AG09309 (cell line): ENCODE results near the gene TNS1.

ENCODE experiments used
- DNase-seq: peaks from one replicate; pipeline ENCODE4 v3.0.0-alpha.2; 2010; ENCODE audit warnings: low read depth
- H3K4me3 ChIP-seq: 2 replicates; pipeline ENCODE4 v1.5.1; 2011; ENCODE audit warnings: mild to moderate bottlenecking, low read depth, low read length, moderate library complexity; ENCODE audit not compliant: control insufficient read depth
- CTCF ChIP-seq: IDR thresholded peaks from 2 replicates; pipeline ENCODE4 v1.5.1; 2011; ENCODE audit warnings: mild to moderate bottlenecking, low read depth, low read length, inconsistent platforms; ENCODE audit not compliant: insufficient read depth, control insufficient read depth; ENCODE audit errors: missing control alignments

Gene TNS1

GRCh38 chr2:218010140-218010983 lies 7.6 kb upstream of the TNS1 start:
- peak overlapping the region; percentile 79 for H3K4me3 ChIP-seq
- TF ChIP-seq CTCF: peak; percentile 65
- DNase-seq: no peak

GRCh38 chr2:218009765-218010139 lies 7.0 kb upstream of the TNS1 start:
- no peak for TF ChIP-seq CTCF
- no peak for DNase-seq
- H3K4me3 ChIP-seq: peak overlapping the region; percentile 79

- no peak for TF ChIP-seq CTCF
- H3K4me3 ChIP-seq: peak overlapping the region; percentile 79
- DNase-seq: no peak
These were observed 6.4 kb upstream of the TNS1 start for GRCh38 chr2:218009231-218009630.

GRCh38 chr2:218008060-218009040 lies 5.6 kb upstream of the TNS1 start:
- no peak for TF ChIP-seq CTCF
- no peak for DNase-seq

GRCh38 chr2:218006741-218007140 lies 3.9 kb upstream of the TNS1 start:
- H3K4me3 ChIP-seq: no peak overlapping the region
- DNase-seq: peak; percentile 94
- TF ChIP-seq CTCF: no peak

More at GRCh38 chr2:218008060-218009040, 5.6 kb upstream of the TNS1 start:
- no peak overlapping the region for H3K4me3 ChIP-seq

DNA sequence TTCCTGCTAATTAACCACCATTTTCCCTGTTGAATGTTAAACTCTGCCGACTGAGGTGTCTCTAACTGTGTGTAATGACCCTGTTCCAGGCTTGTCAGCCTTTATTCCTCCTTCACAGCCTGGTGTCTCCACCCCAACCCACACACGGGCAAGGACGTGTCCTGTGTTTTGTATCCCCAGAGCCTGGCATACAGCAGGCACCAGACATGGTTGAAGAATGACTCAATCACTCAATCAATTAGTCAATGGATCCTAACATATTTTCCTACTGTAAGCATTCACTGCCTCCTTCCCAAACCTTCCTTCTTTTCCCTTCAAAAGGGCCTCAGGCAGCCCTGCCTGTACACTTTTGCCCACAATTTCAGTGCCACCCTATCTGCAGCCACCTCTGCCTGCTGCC lies 2.7 kb upstream of the TNS1 start:
- DNase-seq: no peak
- no peak overlapping the region for H3K4me3 ChIP-seq
- no peak for TF ChIP-seq CTCF
